IPS-20b (cell line): ENCODE results near the gene ERC1.
A peak's percentile ranks its signal among the peaks of the same experiment; 100 is the strongest.
"Not testable (repeated sequence)": the region's sequence is repeated elsewhere in the genome, so short reads cannot be mapped to it uniquely, and the experiment has no call there.

Experiments
- H3K27ac ChIP-seq: one replicate; pipeline ENCODE4 v1.5.1; 2013; ENCODE audit warnings: low read length
- H3K27me3 ChIP-seq: 2 replicates; pipeline ENCODE4 v1.6.1; 2013; ENCODE audit warnings: mild to moderate bottlenecking, low read length, inconsistent platforms; ENCODE audit not compliant: insufficient read depth
- H3K36me3 ChIP-seq: 2 replicates; pipeline ENCODE4 v1.6.1; 2013; ENCODE audit warnings: low read depth, mild to moderate bottlenecking, inconsistent platforms, low read length, moderate library complexity; ENCODE audit not compliant: insufficient read depth
- H3K4me1 ChIP-seq: 2 replicates; pipeline ENCODE4 v1.6.1; 2013; ENCODE audit warnings: mild to moderate bottlenecking, control low read depth, inconsistent platforms, low read length, moderate library complexity; ENCODE audit not compliant: insufficient read depth
- H3K4me3 ChIP-seq: 2 replicates; pipeline ENCODE4 v1.5.1; 2013; ENCODE audit warnings: mild to moderate bottlenecking, low read length, inconsistent platforms
- H3K9ac ChIP-seq: 2 replicates; pipeline ENCODE4 v1.6.1; 2013; ENCODE audit warnings: low read depth, mild to moderate bottlenecking, inconsistent platforms, low read length, moderate library complexity
- H3K9me3 ChIP-seq: 2 replicates; pipeline ENCODE4 v1.6.1; 2013; ENCODE audit warnings: mild to moderate bottlenecking, low read depth, low read length, inconsistent platforms; ENCODE audit not compliant: insufficient read depth

Gene ERC1

DNA sequence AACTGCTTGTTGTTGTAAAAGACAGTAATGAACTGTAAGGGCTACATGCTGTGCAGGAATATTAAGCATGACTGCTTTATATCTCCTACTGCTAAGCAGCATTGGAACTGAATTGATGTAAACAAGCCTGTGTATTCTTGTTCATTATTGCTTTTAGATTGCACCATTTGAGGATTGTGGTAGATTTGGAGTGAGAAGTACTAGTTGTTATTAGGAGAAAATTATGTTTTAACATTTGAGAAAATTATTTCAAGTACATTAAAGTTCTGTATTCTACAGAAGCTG, 212.7 kb downstream of the ERC1 start:
- no peak overlapping the region for H3K4me3 ChIP-seq
- H3K9me3 ChIP-seq, result peaks cover 3% of the 10 kb centered on the region; the same call in 1 of the 2 replicates
- H3K27me3 ChIP-seq, result no peaks in the 10 kb centered on the region
- no peak overlapping the region for H3K9ac ChIP-seq
- no peak overlapping the region for H3K27ac ChIP-seq
- H3K36me3 ChIP-seq, result peaks cover 2% of the 10 kb centered on the region
- peaks cover 30% of the 10 kb centered on the region for H3K4me1 ChIP-seq

DNA sequence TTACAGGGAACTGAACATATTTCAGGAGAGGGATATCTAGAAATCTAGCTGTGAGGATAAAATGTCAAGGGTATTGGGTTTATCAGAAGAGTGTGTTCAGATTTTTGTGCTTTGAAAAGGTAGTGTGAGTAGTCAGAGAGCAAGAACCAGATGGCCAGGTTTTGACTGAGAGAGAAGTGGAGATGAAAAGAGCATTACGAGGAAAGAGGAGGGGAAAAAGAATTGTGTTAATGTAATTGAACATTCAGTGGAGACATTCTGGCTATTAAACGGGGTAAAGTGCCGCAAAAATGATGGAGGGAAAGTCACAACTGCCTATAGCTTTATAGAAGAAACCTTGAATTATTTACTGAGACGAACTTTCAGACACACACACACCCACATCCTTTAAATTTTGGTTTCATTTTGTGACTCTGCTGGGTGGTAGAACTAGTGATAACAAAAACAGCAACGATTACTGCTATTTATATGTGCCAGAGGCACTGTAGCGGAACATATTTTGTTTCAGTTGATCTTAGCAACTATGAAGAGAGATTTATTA, 213.6 kb downstream of the ERC1 start:
- Histone ChIP-seq H3K4me1 (peaks cover 30% of the 10 kb centered on the region), H3K9me3 (no peaks in the 10 kb centered on the region), H3K4me3 (peak overlapping the region; percentile 48), H3K9ac (peak overlapping the region; percentile 43; the same call in 1 of the 2 replicates), H3K27ac (peak overlapping the region; percentile 30), H3K27me3 (no peaks in the 10 kb centered on the region), H3K36me3 (no peaks in the 10 kb centered on the region)

DNA sequence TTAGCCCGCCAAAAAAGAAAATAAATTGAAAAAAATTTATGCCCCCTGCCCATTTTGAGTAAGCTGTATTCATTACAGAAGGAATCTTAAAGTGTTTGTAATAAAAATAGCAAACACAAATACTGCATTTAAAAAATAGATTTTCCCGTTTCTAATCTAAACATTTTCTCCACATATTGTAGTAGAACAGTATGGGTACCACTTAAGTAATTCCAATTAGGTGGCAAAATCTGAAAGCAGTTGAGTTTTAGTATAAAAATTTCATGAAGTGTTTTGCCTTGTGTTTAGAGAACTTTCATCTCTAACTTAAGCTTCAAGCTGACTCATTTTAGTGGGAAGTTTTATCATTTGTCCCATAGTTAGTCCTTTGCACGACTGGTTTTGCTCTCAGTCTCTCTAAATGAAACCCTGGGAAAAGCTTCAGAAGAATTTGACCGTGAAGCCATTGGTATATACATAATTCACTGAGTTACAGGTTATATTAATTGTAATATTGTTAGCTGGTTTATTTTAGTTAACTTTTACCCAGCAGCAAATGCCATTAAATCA, 214.6 kb downstream of the ERC1 start:
- Histone ChIP-seq H3K4me1 (peaks cover 30% of the 10 kb centered on the region), H3K27ac (peak overlapping the region; percentile 26), H3K9ac (no peak overlapping the region)

DNA sequence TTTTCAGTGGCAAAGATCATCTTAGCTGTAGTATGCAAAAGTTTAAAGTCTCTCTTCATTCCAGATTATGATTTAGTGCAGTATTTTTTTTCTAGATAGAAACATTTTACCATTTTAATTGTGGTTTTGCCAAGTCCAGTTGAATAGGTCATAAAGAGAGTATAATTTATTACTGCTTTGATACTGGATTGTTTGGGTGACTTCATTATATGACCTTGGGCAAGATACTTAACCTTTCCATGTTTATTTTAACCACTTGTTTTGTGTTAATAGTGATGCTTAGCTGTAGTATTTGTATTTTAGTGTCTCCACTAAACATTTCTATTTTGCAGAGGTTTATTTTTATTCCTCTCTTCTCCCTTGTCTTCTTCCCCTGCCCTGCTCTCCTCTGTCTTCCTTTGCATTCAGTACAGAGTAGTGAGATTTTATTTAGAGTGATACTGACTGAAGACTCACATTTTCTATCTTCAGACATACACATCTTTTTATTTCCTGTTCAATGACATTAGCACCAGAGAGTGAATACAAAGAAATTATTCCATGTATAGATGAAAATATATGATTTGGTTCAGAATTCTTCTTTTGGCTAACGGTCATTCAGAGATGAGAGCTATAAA, 215.2 kb downstream of the ERC1 start:
- Histone ChIP-seq H3K9ac (no peak overlapping the region), H3K27ac (peak overlapping the region; percentile 26), H3K4me3 (no peak overlapping the region), H3K36me3 (no peaks in the 10 kb centered on the region), H3K27me3 (no peaks in the 10 kb centered on the region), H3K4me1 (peaks cover 30% of the 10 kb centered on the region), H3K9me3 (no peaks in the 10 kb centered on the region)

More for the DNA sequence above, 214.6 kb downstream of the ERC1 start:
- no peaks in the 10 kb centered on the region for H3K27me3 ChIP-seq
- no peaks in the 10 kb centered on the region for H3K36me3 ChIP-seq
- H3K9me3 ChIP-seq, result no peaks in the 10 kb centered on the region
- H3K4me3 ChIP-seq, result no peak overlapping the region

DNA sequence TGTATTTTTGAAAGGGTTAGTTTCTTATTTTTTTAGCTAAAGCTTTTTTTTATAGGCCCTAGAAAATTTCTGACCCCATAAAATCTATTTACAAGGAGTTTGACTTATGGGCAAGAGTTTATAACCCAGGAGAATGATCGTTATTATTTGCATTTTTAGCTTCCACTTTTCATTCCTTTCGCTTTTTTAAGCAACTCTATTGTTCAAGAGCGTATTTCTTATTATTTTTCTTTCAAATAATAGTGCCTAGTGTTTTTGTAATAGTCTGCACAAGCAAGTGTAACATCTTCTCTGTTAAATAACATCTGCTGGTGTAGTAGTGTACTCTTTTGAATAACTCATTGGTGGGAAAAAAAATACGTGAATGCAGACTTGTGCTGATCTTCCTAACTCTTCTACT, 216.3 kb downstream of the ERC1 start:
- Histone ChIP-seq H3K36me3 (no peaks in the 10 kb centered on the region), H3K27me3 (no peaks in the 10 kb centered on the region), H3K9me3 (no peaks in the 10 kb centered on the region), H3K9ac (no peak overlapping the region), H3K27ac (no peak overlapping the region), H3K4me1 (peaks cover 35% of the 10 kb centered on the region), H3K4me3 (no peak overlapping the region)

DNA sequence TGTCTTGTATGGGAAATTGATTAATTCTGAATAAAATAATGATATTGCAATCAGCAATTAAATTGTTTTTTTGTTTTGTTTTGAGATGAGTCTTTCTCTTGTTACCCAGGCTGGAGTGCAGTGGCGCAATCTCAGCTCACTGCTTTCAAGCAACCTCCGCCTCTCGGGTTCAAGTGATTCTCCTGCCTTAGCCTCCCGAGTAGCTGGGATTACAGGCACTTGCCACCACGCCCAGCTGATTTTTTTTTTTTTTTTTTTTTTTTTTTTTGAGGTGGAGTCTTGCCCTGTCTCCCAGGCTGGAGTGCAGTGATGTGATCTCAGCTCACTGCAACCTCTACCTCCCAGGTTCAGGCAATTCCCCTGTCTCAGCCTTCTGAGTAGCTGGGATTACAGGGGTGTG, 217.7 kb downstream of the ERC1 start:
- not testable (repeated sequence) for H3K27me3 ChIP-seq, H3K27ac ChIP-seq, H3K36me3 ChIP-seq, H3K9ac ChIP-seq, H3K9me3 ChIP-seq, H3K4me3 ChIP-seq
- H3K4me1 ChIP-seq, result peaks cover 33% of the 10 kb centered on the region

DNA sequence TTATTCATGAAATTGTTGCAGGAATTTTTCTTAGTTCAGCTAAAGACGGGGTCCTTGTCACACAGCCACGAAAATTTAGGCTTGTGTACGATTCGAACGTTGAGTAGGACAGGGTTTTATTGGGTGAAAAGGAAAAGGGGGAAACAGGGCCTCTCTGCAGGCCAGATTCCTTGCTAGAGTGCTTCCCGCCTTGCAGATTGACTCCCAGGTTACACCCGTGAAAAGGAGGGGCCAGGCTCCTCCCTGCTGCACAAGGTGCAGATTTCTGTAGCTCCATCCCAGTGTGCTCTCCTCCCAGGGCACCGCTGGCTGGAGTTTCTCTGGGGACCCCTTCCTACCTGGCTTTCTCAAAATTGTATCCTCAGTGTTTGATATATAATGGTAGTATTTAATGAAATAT, 221.5 kb downstream of the ERC1 start:
- H3K4me1 ChIP-seq, result peaks cover 8% of the 10 kb centered on the region; the same call in 1 of the 2 replicates
- no peaks in the 10 kb centered on the region for H3K9me3 ChIP-seq
- H3K36me3 ChIP-seq, result no peaks in the 10 kb centered on the region
- H3K9ac ChIP-seq, result peak overlapping the region; percentile 26; the same call in 1 of the 2 replicates
- no peak overlapping the region for H3K27ac ChIP-seq
- no peak overlapping the region for H3K4me3 ChIP-seq
- H3K27me3 ChIP-seq, result no peaks in the 10 kb centered on the region

DNA sequence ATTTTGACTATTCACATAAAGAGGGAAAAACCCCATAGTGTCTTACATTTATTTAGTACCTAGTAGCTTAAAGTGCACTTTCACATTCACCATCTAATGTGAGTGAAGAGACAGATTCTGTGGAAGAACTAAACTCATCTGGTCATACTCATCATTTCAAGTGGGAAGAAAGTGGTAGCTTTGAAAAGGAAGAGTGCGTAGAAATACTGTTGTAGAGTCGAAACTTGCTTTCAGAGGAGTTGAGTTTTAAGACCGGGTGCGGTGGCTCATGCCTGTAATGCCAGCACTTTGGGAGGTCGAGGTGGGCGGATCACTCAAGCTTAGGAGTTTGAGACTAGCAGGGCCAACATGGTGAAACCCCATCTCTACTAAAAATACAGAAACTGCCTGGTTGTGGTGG, 222.2 kb downstream of the ERC1 start:
- Histone ChIP-seq H3K27ac (no peak overlapping the region), H3K4me1 (peaks cover 8% of the 10 kb centered on the region; the same call in 1 of the 2 replicates), H3K9ac (no peak overlapping the region), H3K4me3 (no peak overlapping the region), H3K27me3 (no peaks in the 10 kb centered on the region), H3K9me3 (no peaks in the 10 kb centered on the region), H3K36me3 (no peaks in the 10 kb centered on the region)

DNA sequence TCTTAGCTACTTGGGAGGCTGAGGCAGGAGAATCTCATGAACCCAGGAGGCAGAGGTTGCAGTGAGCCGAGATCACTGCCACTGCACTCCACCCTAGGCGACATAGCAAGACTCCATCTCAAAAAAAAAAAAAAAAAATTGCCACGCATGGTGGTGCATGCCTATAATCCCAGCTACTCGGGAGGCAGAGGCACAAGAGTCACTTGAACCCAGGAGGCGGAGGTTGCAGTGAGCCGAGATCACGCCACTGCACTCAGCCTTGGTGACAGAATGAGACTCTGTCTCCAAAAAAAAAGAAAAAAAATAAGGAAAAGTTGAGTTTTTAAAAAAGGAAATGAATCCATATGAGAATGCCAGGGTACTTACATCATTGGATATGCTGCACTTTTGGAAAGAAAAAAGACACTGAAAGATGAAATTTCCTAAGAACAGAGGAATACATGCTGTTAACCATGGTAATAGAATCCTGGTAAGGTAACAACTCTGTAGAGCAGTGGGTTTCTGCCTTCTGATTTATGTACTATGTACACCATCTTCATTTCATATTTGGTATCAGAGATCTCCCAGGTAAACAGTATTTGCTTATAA, 222.7 kb downstream of the ERC1 start:
- H3K4me1 ChIP-seq, result peaks cover 8% of the 10 kb centered on the region; the same call in 1 of the 2 replicates
- H3K27ac ChIP-seq, result no peak overlapping the region
- H3K9ac ChIP-seq, result no peak overlapping the region
- no peaks in the 10 kb centered on the region for H3K27me3 ChIP-seq
- H3K36me3 ChIP-seq, result no peaks in the 10 kb centered on the region
- no peaks in the 10 kb centered on the region for H3K9me3 ChIP-seq
- H3K4me3 ChIP-seq, result no peak overlapping the region

DNA sequence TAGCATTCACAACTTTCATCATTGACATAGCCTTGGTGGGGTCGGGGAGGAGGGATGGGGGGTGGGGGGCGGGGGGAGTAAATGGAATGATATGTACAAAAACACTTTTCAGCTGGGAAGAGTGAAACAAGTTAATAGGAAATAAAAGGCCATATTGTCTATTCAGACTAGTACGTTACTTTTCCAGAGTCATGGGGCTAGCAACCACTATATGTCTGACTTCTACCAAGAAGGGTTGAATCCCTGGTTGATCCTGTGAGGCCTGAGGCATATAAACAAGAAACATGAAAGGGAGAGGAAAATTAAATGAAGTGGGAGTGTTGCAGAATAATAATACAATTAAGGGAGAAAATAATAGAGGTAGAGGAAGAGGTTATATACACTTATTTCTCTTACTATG, 225.5 kb downstream of the ERC1 start:
- no peak overlapping the region for H3K27ac ChIP-seq
- no peak overlapping the region for H3K4me3 ChIP-seq
- H3K27me3 ChIP-seq, result no peaks in the 10 kb centered on the region
- no peak overlapping the region for H3K9ac ChIP-seq
- H3K36me3 ChIP-seq, result no peaks in the 10 kb centered on the region
- peaks cover 8% of the 10 kb centered on the region; the same call in 1 of the 2 replicates for H3K4me1 ChIP-seq
- H3K9me3 ChIP-seq, result no peaks in the 10 kb centered on the region

DNA sequence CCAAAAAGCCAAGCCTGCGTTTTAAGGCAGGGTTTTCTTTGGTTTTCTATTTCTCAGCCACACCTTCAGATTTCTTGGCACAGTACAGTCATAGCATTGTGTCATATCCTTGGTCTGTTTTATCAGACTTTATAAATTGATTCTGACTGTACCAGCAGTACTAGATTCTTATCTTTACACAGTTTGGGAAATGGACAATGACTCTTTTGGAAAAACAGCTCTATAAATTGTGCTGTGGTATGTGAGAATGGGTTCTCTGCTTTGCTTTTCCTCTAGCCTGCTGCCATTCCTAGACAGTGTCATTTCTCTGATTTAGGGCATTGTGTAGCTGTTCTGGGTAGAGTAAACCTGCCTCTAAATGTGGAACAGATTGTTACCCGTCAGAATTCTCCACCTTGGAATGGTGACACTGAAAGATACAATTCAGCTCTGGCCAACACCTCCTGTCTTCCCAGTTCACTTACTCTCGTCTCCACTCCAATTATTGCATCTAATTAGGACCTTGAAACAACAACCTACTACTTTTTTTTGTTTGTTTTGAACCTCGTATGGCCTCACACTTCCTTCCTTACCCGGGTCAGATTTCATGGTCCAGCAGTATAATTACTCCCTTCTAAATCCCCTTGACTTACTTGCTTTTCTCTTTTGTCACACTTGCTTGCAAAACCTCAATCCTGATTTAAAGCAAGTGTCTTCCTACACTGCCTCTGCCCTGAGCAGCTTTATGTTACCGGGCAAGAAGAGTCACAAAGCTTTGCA, 226.3 kb downstream of the ERC1 start:
- Histone ChIP-seq H3K9ac (no peak overlapping the region), H3K4me1 (peaks cover 2% of the 10 kb centered on the region; the same call in 1 of the 2 replicates), H3K4me3 (no peak overlapping the region), H3K9me3 (no peaks in the 10 kb centered on the region), H3K27ac (no peak overlapping the region), H3K36me3 (no peaks in the 10 kb centered on the region), H3K27me3 (no peaks in the 10 kb centered on the region)
